ENCODE measurements around the gene TENT5C.

DNA sequence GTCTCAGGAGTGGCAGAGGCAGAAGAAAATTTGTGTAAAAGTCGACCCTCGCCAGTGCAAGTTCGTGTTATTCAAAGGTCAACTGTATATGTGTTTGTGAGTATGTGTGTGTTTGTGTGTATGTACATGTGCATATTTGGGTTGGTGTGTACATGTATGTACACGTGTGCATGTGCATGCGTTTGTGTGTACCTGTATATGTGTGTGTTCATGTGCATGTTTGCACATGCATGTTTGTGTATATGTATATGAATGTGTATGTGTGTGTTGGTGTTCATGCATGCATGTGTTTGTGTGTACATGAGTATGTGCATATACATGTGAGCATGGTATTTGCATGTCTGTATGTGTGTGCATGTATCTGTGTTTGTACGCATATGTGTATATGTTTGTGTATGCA, 21.7 kb upstream of the TENT5C start:
- TF ChIP-seq CTCF (IDR thresholded peaks at IDR 0.05) (no peak), POLR2A (IDR thresholded peaks at IDR 0.05) (no peak)
